ENCODE data around the gene GNL1. TPM values are rescaled to one million over a fixed set of nuclear protein-coding genes. Genes with fewer than 3 reads are reported as not detected.

Gene GNL1
- total and polyA plus RNA-seq, 10 of the 15 experiments (the other 5 are each of a cell fraction or from before 2014, with no cell fraction given) = 0.18 to 64.5 (median 45.5) TPM

DNA sequence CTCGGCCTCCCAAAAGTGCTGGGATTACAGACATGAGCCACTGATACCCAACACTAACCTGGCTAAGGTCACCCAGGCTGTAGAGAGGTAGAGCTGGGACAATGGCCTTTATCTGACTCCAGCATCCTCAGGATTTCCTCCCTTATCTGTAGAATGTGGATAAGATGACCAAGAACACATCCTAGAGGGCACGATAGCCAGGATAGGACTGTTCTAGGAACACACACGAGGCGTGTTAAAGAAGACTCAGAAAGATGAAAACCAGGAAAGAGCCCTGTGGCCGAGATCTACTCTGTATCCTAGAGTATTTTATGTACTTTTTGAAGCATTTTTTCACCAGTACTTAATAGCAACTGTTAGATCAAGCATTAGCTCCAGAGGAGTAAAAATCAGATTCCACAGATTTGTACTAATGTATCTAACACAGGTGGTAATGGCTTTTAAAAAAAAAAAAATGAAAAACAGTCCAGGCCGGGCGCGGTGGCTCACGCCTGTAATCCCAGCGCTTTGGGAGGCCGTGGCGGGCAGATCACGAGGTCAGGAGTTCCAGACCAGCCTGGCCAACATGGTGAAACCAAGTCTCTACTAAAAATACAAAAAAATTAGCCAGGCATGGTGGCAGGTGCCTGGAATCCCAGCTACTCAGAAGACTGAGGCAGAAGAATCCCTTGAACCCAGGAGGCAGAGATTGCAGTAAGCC is 43.5 kb upstream of the GNL1 start:
- ChIA-PET RAD21 (ENCODE audit: unreplicated experiment) (interaction anchor here (0.7 to 1.6 kb wide), 4 partner anchors 11 to 231 kb away, joined by 3 read pairs; partner anchors contain the start of gene ABCF1), POLR2A (interaction anchor here (0.6 to 2.5 kb wide), 5 partner anchors 11 to 674 kb away, joined by 4 to 10 read pairs (median 7); no protein-coding TSS in a partner anchor), SMC1A (ENCODE audit: uncharacterized antibody, unreplicated experiment) (interaction anchor here (1.2 to 3.5 kb wide), 3 partner anchors 11 to 131 kb away, joined by 3 to 16 read pairs (median 3); no protein-coding TSS in a partner anchor), CTCF (interaction anchor here (1.0 to 10.3 kb wide), 7 partner anchors 8 to 147 kb away, joined by 3 to 188 read pairs (median 6); no protein-coding TSS in a partner anchor)
- H4K20me1 ChIP-seq (ENCODE audit: control insufficient read depth, insufficient read depth) = peaks cover 3% of the 10 kb centered on the region; the same call in 1 of the 2 replicates
- H3K4me3 ChIP-seq = no peak overlapping the region
- H3K27ac ChIP-seq (ENCODE audit: control insufficient read depth, insufficient read depth) = no peak overlapping the region
- intact Hi-C loops (cut with micrococcal nuclease; ENCODE audit: unreplicated experiment) = no loop called here
- H3K9me3 ChIP-seq (replicated peaks; ENCODE audit: control insufficient read depth, insufficient read depth, low read length) = no peaks in the 10 kb centered on the region
- peaks cover 16 to 28% of the 10 kb centered on the region in 2 experiments; a peak in 3 of 4 replicates for H3K36me3 ChIP-seq (ENCODE audit: control insufficient read depth in 2 of 2, insufficient read depth in 2 of 2, low read length in 1 of 2)
- no peak for ATAC-seq
- no peak overlapping the region for H3K9ac ChIP-seq (ENCODE audit: control insufficient read depth, insufficient read depth, low read length)
- H3K4me1 ChIP-seq (ENCODE audit: control insufficient read depth, insufficient read depth, low read length) = no peaks in the 10 kb centered on the region; the same call in 1 of the 2 replicates
- H3K79me2 ChIP-seq (ENCODE audit: control insufficient read depth, insufficient read depth, low read length) = no peaks in the 10 kb centered on the region
- H3K27me3 ChIP-seq (replicated peaks in 1 of 2; ENCODE audit: control insufficient read depth in 2 of 2, insufficient read depth in 2 of 2, low read length in 1 of 2) = no peaks in the 10 kb centered on the region
- H3K4me2 ChIP-seq (ENCODE audit: control insufficient read depth, insufficient read depth) = no peak overlapping the region
- TF ChIP-seq POLR2AphosphoS2 (IDR thresholded peaks at IDR 0.05; ENCODE audit: low read depth, low read length) (0 out of 2 replicates have a peak, but pooled peaks have one; percentile 37), TCF3 (IDR thresholded peaks at IDR 0.05; ENCODE audit: borderline replicate concordance, insufficient read depth, low read depth, low read length) (no peak)
- no TSS peak for BruUV-seq (replicated peaks)
- in situ Hi-C loops (cut with MboI) = loop anchor here (5.0 kb wide), 1 partner anchor 117 kb away; no protein-coding TSS in a partner anchor
- WGBS (ENCODE audit: insufficient coverage, insufficient replicate concordance, low lambda C conversion rate, missing lambda C conversion rate) = 90% methylated on average over 13 of the region's 13 CpGs
- no peak overlapping the region for H2AFZ ChIP-seq (ENCODE audit: control insufficient read depth, low read depth, low read length)
- FAIRE-seq = no peak
- DNase-seq (ENCODE audit: low read depth, low spot score) = no peak

DNA sequence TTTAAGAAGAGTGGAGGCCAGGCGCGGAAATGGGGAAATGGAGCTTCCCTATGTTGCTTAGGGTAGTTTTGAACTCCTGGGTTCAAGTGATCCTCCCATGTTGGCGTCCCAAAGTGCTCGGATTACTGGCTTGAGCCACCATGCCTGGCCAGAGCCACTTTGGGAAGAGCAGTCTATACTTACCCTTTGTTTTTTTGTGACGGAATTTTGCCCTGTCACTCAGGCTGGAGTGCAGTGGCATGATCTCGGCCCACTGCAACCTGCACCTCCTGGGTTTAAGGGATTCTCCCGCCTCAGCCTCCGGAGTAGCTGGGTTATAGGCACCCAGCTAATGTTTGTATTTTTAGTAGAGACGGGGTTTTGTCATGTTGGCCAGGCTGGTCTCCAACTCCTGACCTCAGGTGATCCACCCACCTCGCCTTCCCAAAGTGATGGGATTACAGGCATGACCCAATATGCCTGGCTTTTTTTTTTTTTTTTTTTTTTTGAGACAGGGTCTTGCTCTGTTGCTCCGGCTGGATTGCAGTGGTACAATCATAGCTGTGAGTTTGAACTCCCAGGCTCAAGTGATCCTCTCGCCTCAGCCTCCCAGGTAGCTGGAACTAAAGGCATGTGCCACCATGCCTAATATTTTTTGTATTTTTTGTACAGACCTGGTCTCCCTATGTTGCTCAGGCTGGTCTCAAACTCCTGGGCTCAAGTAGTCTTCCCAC is 42.8 kb upstream of the GNL1 start:
- RAD21 ChIA-PET (ENCODE audit: unreplicated experiment) = interaction anchor here (0.7 to 3.7 kb wide), 6 partner anchors 16 to 488 kb away, joined by 3 to 22 read pairs (median 3); partner anchors contain the start of gene ABCF1
- SMC1A ChIA-PET (ENCODE audit: uncharacterized antibody, unreplicated experiment) = interaction anchor here (0.7 to 3.5 kb wide), 7 partner anchors 14 to 132 kb away, joined by 4 to 50 read pairs (median 10); partner anchors contain the start of gene ABCF1
- no peaks in the 10 kb centered on the region; the same call in 1 of the 2 replicates for H3K4me1 ChIP-seq (ENCODE audit: control insufficient read depth, insufficient read depth, low read length)
- no peaks in the 10 kb centered on the region for H3K79me2 ChIP-seq (ENCODE audit: control insufficient read depth, insufficient read depth, low read length)
- CTCF ChIA-PET = interaction anchor here (0.8 to 10.3 kb wide), 12 partner anchors 8 to 146 kb away, joined by 3 to 188 read pairs (median 12); no protein-coding TSS in a partner anchor
- no peak for ATAC-seq
- H3K4me3 ChIP-seq = no peak overlapping the region
- no peaks in the 10 kb centered on the region for H3K9me3 ChIP-seq (replicated peaks; ENCODE audit: control insufficient read depth, insufficient read depth, low read length)
- DNase-seq (ENCODE audit: low read depth, low spot score) = no peak
- H3K36me3 ChIP-seq (ENCODE audit: control insufficient read depth in 2 of 2, insufficient read depth in 2 of 2, low read length in 1 of 2) = peaks cover 15 to 22% of the 10 kb centered on the region in 2 experiments; a peak in 3 of 4 replicates
- H3K27me3 ChIP-seq (replicated peaks in 1 of 2; ENCODE audit: control insufficient read depth in 2 of 2, insufficient read depth in 2 of 2, low read length in 1 of 2) = no peaks in the 10 kb centered on the region
- no peak overlapping the region for H3K27ac ChIP-seq (ENCODE audit: control insufficient read depth, insufficient read depth)
- 89% methylated on average over 11 of the region's 12 CpGs for WGBS (ENCODE audit: insufficient coverage, insufficient replicate concordance, low lambda C conversion rate, missing lambda C conversion rate)
- H2AFZ ChIP-seq (ENCODE audit: control insufficient read depth, low read depth, low read length) = no peak overlapping the region
- POLR2A ChIA-PET = interaction anchor here (0.7 to 2.5 kb wide), 7 partner anchors 11 to 54 kb away, joined by 3 to 10 read pairs (median 4); no protein-coding TSS in a partner anchor
- intact Hi-C loops (cut with micrococcal nuclease; ENCODE audit: unreplicated experiment) = no loop called here
- no peak overlapping the region for H3K4me2 ChIP-seq (ENCODE audit: control insufficient read depth, insufficient read depth)
- BruUV-seq (replicated peaks) = no TSS peak
- in situ Hi-C loops (cut with MboI) = loop anchor here (5.0 kb wide), 1 partner anchor 117 kb away; no protein-coding TSS in a partner anchor
- no peak overlapping the region for H3K9ac ChIP-seq (ENCODE audit: control insufficient read depth, insufficient read depth, low read length)
- FAIRE-seq = no peak
- peaks cover 3% of the 10 kb centered on the region; the same call in 1 of the 2 replicates for H4K20me1 ChIP-seq (ENCODE audit: control insufficient read depth, insufficient read depth)
- TF ChIP-seq STAT3 (IDR thresholded peaks at IDR 0.05; ENCODE audit: low read depth, low read length) = no peak
- no peak for TF ChIP-seq BCL11A (IDR thresholded peaks at IDR 0.05; ENCODE audit: low read depth, low read length)
- no peak for TF ChIP-seq SMAD1 (IDR thresholded peaks at IDR 0.05; ENCODE audit: low read depth, partially characterized antibody)
- no peak for TF ChIP-seq SIX5 (IDR thresholded peaks at IDR 0.05; ENCODE audit: low read depth, low read length, severe bottlenecking)
- TF ChIP-seq BHLHE40 (IDR thresholded peaks at IDR 0.05; ENCODE audit: borderline replicate concordance in 1 of 2, low read depth in 2 of 2, low read length in 1 of 2) = no peak
- TF ChIP-seq, protein P1, sequence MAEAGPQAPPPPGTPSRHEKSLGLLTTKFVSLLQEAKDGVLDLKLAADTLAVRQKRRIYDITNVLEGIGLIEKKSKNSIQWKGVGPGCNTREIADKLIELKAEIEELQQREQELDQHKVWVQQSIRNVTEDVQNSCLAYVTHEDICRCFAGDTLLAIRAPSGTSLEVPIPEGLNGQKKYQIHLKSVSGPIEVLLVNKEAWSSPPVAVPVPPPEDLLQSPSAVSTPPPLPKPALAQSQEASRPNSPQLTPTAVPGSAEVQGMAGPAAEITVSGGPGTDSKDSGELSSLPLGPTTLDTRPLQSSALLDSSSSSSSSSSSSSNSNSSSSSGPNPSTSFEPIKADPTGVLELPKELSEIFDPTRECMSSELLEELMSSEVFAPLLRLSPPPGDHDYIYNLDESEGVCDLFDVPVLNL (IDR thresholded peaks at IDR 0.05; ENCODE audit: low read depth, low read length) = no peak
- no peak for TF ChIP-seq CHD2 (IDR thresholded peaks at IDR 0.05; ENCODE audit: borderline replicate concordance, low read depth, low read length)
- no peak for TF ChIP-seq CBX5 (IDR thresholded peaks at IDR 0.05; ENCODE audit: low read depth)

Measured in GM12878 (cell line).